ENCODE measurements around the gene SFRP5. TPM values are rescaled to one million over a fixed set of nuclear protein-coding genes. Genes with fewer than 3 reads are reported as not detected.

The SFRP5 gene
- total and polyA plus RNA-seq, 2 donors (not counting 1 experiment from before 2014, with no cell fraction given): not detected

DNA sequence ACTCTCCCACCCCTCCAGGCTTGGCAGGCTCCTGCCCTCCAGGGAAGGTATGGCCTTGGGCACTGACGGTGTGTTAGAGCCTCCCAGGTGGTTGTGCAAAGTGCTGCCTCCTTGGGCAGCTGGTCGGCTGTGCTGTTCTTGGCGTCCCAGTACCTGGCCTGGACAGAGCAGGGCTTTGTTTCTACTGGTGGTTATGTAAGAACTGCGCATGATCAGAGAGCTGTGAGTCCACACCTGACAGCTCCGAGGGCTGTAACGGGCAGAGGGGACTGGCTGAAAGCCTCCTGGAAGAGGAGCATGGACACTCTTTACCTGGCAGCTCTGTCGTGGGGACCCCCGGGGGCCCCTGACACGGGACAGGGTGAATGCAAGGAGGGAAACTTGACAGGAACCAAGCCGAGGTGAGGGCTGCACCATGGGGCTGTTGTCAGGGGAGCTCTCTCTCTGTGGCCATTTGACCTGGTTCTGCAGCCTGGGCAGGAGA is 3.1 kb upstream of the SFRP5 start:
- H4K20me1 ChIP-seq (ENCODE audit: control insufficient read depth, insufficient read depth, low read length, poor library complexity, severe bottlenecking): no peaks in the 10 kb centered on the region
- no peak overlapping the region for H3K9ac ChIP-seq (ENCODE audit: low read length)
- no peak overlapping the region for H3K4me3 Mint-ChIP-seq
- TF ChIP-seq, protein P1, sequence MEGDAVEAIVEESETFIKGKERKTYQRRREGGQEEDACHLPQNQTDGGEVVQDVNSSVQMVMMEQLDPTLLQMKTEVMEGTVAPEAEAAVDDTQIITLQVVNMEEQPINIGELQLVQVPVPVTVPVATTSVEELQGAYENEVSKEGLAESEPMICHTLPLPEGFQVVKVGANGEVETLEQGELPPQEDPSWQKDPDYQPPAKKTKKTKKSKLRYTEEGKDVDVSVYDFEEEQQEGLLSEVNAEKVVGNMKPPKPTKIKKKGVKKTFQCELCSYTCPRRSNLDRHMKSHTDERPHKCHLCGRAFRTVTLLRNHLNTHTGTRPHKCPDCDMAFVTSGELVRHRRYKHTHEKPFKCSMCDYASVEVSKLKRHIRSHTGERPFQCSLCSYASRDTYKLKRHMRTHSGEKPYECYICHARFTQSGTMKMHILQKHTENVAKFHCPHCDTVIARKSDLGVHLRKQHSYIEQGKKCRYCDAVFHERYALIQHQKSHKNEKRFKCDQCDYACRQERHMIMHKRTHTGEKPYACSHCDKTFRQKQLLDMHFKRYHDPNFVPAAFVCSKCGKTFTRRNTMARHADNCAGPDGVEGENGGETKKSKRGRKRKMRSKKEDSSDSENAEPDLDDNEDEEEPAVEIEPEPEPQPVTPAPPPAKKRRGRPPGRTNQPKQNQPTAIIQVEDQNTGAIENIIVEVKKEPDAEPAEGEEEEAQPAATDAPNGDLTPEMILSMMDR (IDR thresholded peaks at IDR 0.05): no peak
- no peak for TF ChIP-seq EZH2 (IDR thresholded peaks at IDR 0.05; ENCODE audit: borderline replicate concordance, insufficient read depth, low read depth, low read length, poor library complexity, severe bottlenecking)
- no peak overlapping the region for H3K27ac ChIP-seq (ENCODE audit: low read length in 2 of 2)
- H3K4me3 ChIP-seq (ENCODE audit: control extremely low read depth in 1 of 5, extremely low read depth in 1 of 5, insufficient read depth in 1 of 5, low read depth in 2 of 5, low read length in 4 of 5): no peak overlapping the region
- H3K27me3 Mint-ChIP-seq: peaks cover 28% of the 10 kb centered on the region
- intact Hi-C loops (cut with micrococcal nuclease): no loop called here
- H3K4me2 ChIP-seq (replicated peaks; ENCODE audit: low read depth, low read length, poor library complexity, severe bottlenecking): no peak overlapping the region
- no peaks in the 10 kb centered on the region for H3K79me2 ChIP-seq (ENCODE audit: control insufficient read depth, insufficient read depth, low read length)
- 92% methylated on average over 10 of the region's 10 CpGs for WGBS (ENCODE audit: insufficient coverage)
- DNase-seq (no peak), ATAC-seq (ENCODE audit: low read depth) (no peak)
- no peaks in the 10 kb centered on the region for H3K9me3 Mint-ChIP-seq (ENCODE audit: insufficient read depth)
- ChIA-PET POLR2A (no interaction called here), CTCF (no interaction called here)
- peaks cover 4 to 7% of the 10 kb centered on the region in 2 donors for H3K4me1 ChIP-seq (ENCODE audit: control insufficient read depth in 2 of 2, insufficient read depth in 2 of 2, low read length in 2 of 2)
- peaks cover 0 to 24% (median 12%) of the 10 kb centered on the region in 4 experiments for H3K27me3 ChIP-seq (replicated peaks in 1 of 4; ENCODE audit: control extremely low read depth in 1 of 4, control insufficient read depth in 3 of 4, insufficient read depth in 4 of 4, low read length in 3 of 4)
- H3K36me3 ChIP-seq (replicated peaks in 1 of 2; ENCODE audit: control extremely low read depth in 1 of 2, control insufficient read depth in 1 of 2, extremely low read depth in 1 of 2, insufficient read depth in 2 of 2, low read length in 1 of 2): no peaks in the 10 kb centered on the region
- no peak overlapping the region for H2AFZ ChIP-seq (ENCODE audit: insufficient read depth, low read depth, low read length, poor library complexity, severe bottlenecking)
- no peak overlapping the region for H3K27ac Mint-ChIP-seq
- peaks cover 14% of the 10 kb centered on the region for H3K4me1 Mint-ChIP-seq
- H3K9me3 ChIP-seq (ENCODE audit: control extremely low read depth in 1 of 3, control insufficient read depth in 2 of 3, insufficient read depth in 1 of 3, low read length in 2 of 3): no peaks in the 10 kb centered on the region

DNA sequence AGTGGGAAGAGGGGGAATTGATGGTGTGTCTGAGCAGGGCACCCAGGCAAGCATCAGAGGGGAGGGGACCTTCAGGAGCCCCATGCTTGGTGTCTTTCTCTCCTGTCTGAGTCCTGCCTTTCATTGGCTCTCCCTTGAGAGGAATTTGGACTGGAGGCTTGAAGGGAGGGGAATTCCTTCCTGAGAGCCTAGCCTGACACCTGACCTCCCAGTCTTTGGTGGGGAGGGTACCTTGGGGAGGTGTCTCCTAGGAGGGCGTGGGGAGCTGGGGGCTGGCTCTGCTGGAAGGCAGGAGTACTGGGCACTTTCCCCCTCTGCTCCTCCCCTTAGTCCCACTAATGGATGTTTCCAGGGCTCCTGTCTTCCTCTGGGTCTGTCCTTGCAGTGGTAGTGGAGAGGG is 1.3 kb upstream of the SFRP5 start:
- no CpG with 5 or more reads among the region's 1 CpG for WGBS (ENCODE audit: insufficient coverage)
- Mint-ChIP-seq H3K4me1 (peaks cover 14% of the 10 kb centered on the region), H3K27me3 (peaks cover 39% of the 10 kb centered on the region), H3K4me3 (no peak overlapping the region), H3K9me3 (ENCODE audit: insufficient read depth) (no peaks in the 10 kb centered on the region), H3K27ac (no peak overlapping the region)
- Histone ChIP-seq H3K4me3 (ENCODE audit: control extremely low read depth in 1 of 5, extremely low read depth in 1 of 5, insufficient read depth in 1 of 5, low read depth in 2 of 5, low read length in 4 of 5) (no peak overlapping the region), H3K9ac (ENCODE audit: low read length) (no peak overlapping the region), H3K4me1 (ENCODE audit: control insufficient read depth in 2 of 2, insufficient read depth in 2 of 2, low read length in 2 of 2) (peaks cover 4 to 7% of the 10 kb centered on the region in 2 donors), H2AFZ (ENCODE audit: insufficient read depth, low read depth, low read length, poor library complexity, severe bottlenecking) (no peak overlapping the region), H3K27me3 (replicated peaks in 1 of 4; ENCODE audit: control extremely low read depth in 1 of 4, control insufficient read depth in 3 of 4, insufficient read depth in 4 of 4, low read length in 3 of 4) (peaks cover 0 to 31% (median 12%) of the 10 kb centered on the region in 4 experiments), H3K4me2 (replicated peaks; ENCODE audit: low read depth, low read length, poor library complexity, severe bottlenecking) (no peak overlapping the region), H3K79me2 (ENCODE audit: control insufficient read depth, insufficient read depth, low read length) (no peaks in the 10 kb centered on the region), H3K9me3 (ENCODE audit: control extremely low read depth in 1 of 3, control insufficient read depth in 2 of 3, insufficient read depth in 1 of 3, low read length in 2 of 3) (peaks cover 0 to under 1% (median 0%) of the 10 kb centered on the region in 3 donors), H3K36me3 (replicated peaks in 1 of 2; ENCODE audit: control extremely low read depth in 1 of 2, control insufficient read depth in 1 of 2, extremely low read depth in 1 of 2, insufficient read depth in 2 of 2, low read length in 1 of 2) (no peaks in the 10 kb centered on the region), H4K20me1 (ENCODE audit: control insufficient read depth, insufficient read depth, low read length, poor library complexity, severe bottlenecking) (no peaks in the 10 kb centered on the region), H3K27ac (ENCODE audit: low read length in 2 of 2) (no peak overlapping the region)
- ChIA-PET POLR2A (no interaction called here), CTCF (no interaction called here)
- DNase-seq (no peak), ATAC-seq (ENCODE audit: low read depth) (no peak)
- TF ChIP-seq, protein P1 (IDR thresholded peaks at IDR 0.05): no peak
- TF ChIP-seq EZH2 (IDR thresholded peaks at IDR 0.05; ENCODE audit: borderline replicate concordance, insufficient read depth, low read depth, low read length, poor library complexity, severe bottlenecking): no peak
- intact Hi-C loops (cut with micrococcal nuclease): no loop called here
